Fibroblast of villous mesenchyme (primary cell): ENCODE measurements around the gene VWA3B. TPM values are rescaled to one million over a fixed set of nuclear protein-coding genes. Genes with fewer than 3 reads are reported as not detected.

ENCODE experiments used
- DNase-seq: peaks from one replicate; pipeline ENCODE4 v3.0.0-alpha.2; 2010; ENCODE audit warnings: low read depth
- H3K4me3 ChIP-seq: 2 replicates; pipeline ENCODE4 v1.5.1; 2011; ENCODE audit warnings: low read depth, mild to moderate bottlenecking, low read length
- total RNA-seq: library from RNA; depleted of rRNA; stranded (reverse); fragments of >200 nt; gene quantifications from 2 replicates; pipeline ENCODE4 v1.2.3, GENCODE V29; 2012
- TF ChIP-seq, protein P1 (sequence below): IDR thresholded peaks from 2 replicates; pipeline ENCODE4 v1.5.1; 2012; ENCODE audit warnings: low read depth, mild to moderate bottlenecking, low read length; ENCODE audit not compliant: insufficient read depth

The VWA3B gene
- total RNA-seq, 1 donor: not detected

DNA sequence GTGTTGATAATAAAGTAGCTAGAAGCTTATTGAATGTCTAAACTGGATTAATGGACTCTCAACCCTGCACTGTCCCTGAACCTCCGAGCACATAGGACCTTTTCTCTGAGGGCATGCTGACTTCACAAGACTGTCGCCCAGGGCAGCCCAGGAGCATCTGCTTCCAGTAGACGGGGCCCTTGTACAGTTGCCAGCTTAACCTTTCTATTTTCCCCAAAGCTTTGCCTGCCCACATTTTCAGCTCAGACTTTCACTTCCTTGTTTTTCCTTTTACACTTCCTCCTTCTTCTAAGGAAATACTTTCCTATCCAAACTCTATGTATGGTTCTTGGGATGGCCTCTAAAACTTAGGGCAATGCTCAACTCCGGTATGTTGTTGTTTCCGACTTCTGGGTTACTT lies 1.3 kb downstream of the VWA3B start:
- TF ChIP-seq, protein P1, sequence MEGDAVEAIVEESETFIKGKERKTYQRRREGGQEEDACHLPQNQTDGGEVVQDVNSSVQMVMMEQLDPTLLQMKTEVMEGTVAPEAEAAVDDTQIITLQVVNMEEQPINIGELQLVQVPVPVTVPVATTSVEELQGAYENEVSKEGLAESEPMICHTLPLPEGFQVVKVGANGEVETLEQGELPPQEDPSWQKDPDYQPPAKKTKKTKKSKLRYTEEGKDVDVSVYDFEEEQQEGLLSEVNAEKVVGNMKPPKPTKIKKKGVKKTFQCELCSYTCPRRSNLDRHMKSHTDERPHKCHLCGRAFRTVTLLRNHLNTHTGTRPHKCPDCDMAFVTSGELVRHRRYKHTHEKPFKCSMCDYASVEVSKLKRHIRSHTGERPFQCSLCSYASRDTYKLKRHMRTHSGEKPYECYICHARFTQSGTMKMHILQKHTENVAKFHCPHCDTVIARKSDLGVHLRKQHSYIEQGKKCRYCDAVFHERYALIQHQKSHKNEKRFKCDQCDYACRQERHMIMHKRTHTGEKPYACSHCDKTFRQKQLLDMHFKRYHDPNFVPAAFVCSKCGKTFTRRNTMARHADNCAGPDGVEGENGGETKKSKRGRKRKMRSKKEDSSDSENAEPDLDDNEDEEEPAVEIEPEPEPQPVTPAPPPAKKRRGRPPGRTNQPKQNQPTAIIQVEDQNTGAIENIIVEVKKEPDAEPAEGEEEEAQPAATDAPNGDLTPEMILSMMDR: no peak

DNA sequence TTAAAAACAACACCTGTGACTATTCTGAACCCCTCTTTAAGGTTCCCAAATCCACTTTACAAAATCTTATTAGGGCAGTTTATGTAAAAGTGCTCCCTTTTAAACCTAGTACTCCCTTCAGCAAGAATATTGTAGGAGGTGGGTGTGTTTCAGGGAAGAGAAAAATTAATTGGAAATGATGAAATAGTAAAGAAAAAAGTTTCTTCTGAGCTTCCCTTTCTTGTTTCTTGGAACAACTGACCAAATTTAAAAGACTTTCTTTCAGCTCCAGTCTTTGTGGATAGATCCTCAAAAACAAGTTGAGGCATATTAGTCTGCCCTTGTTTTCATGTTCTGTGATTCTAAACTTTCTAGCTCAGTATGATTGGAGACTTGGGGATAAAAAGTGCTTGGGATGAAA lies 3.0 kb downstream of the VWA3B start:
- DNase-seq: no peak
- no peak overlapping the region for H3K4me3 ChIP-seq
- TF ChIP-seq, protein P1: no peak

More for the DNA sequence above, 1.3 kb downstream of the VWA3B start:
- no peak overlapping the region for H3K4me3 ChIP-seq
- DNase-seq: no peak

DNA sequence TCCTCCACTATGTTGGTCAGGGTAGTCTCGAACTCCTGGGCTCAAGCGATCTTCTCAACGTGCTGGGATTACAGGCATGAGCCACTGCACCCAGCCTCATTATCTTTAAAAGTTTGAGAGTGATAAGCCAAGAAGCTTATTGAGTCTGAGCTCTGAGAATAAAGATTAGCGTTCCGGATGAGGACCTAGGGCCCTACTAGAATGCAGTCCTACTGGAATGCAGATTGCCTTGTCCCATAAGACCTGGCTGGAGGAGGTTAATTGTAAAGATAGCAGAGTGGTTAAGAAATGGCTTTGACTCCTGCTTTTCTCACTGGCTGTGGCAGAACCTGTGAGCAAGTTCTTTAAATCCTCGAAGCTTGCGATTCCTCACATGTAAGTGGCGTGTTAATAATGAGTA lies 4.0 kb downstream of the VWA3B start:
- no peak overlapping the region for H3K4me3 ChIP-seq
- DNase-seq: no peak
- TF ChIP-seq, protein P1: no peak

DNA sequence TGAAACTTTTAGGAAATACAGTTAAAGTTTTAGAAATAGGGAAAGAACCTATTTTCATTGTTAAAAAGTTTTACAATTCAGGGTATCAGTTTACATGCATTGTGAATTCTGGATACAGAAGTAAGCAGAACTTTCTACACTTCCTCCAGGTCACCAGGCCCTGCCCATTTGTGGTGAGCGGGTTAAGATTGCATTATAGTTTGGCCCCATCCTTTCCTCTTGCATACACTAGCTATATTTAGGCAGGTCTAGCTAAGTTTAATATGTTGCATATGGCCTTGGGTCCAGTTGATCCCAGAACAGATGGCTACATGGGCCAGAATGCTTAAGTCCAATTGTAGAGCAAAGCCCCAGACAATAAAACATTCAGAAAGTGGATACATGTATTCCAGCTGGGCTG lies 4.8 kb downstream of the VWA3B start:
- H3K4me3 ChIP-seq: no peak overlapping the region
- TF ChIP-seq, protein P1: no peak
- no peak for DNase-seq

DNA sequence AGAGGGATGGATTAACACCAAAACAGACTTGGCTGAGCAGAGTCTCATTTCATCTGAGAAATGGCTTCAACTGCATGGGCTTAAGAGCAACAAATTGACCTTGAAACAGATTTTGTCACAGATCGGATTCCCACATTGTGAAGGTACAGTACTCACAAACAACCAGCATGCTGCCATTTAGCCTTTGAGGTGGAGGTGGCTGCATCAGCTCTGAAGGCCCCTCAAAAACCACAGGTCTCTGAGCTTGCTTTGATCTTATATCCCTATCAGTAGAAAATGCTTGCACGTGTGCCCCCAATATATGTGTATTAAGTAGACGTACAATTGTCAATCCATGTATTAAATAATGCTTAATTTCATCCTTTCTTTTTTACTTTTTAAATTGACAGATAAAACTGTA lies 6.2 kb downstream of the VWA3B start:
- TF ChIP-seq, protein P1: no peak
- DNase-seq: no peak

DNA sequence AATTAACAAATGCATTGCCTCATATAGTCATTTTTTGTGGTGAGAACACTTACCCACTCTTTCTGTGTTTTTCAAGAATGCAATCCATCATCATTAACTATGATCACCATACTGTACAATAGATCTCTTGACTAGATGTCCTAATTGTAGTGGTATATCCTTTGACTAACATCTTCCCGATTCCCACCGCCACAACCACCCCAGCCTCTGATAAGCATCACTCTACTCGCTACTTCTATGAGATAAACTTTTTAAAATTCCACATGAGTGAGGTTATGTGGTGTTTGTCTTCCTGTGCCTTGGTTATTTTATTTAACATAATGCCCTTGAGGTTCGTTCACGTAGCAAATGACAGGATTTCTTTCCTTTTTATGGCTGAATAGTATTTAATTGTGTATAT lies 6.6 kb downstream of the VWA3B start:
- TF ChIP-seq, protein P1: no peak
- DNase-seq: no peak
- H3K4me3 ChIP-seq: no peak overlapping the region

More for the DNA sequence above, 6.2 kb downstream of the VWA3B start:
- H3K4me3 ChIP-seq: no peak overlapping the region
